Measurements from ENCODE around the gene TBC1D3G. TPM values are rescaled to one million over a fixed set of nuclear protein-coding genes. Genes with fewer than 3 reads are reported as not detected.
"Not testable (repeated sequence)": the region's sequence is repeated elsewhere in the genome, so short reads cannot be mapped to it uniquely, and the experiment has no call there.

Gene TBC1D3G
- total RNA-seq, result not detected in 3 replicates

- H3K27me3 Mint-ChIP-seq (ENCODE audit: low read depth); H3K4me1 Mint-ChIP-seq; DNase-seq (ENCODE audit: low spot score in 2 of 2, unreplicated experiment in 2 of 2); H3K9me3 Mint-ChIP-seq; H3K4me3 Mint-ChIP-seq; H3K36me3 Mint-ChIP-seq; H3K27ac Mint-ChIP-seq: not testable (repeated sequence)
Measured at GRCh38 chr17:36323584-36323983, at the start of gene TBC1D3G. TBC1D3G (plus strand) TSS chr17:36323884; CDS start chr17:36325412, 1,528 bp downstream.

GRCh38 chr17:36283256-36283655 lies 40.4 kb upstream of the TBC1D3G start:
- H3K27ac Mint-ChIP-seq; DNase-seq (ENCODE audit: low spot score in 2 of 2, unreplicated experiment in 2 of 2); H3K9me3 Mint-ChIP-seq; H3K4me3 Mint-ChIP-seq; H3K27me3 Mint-ChIP-seq (ENCODE audit: low read depth); H3K4me1 Mint-ChIP-seq; H3K36me3 Mint-ChIP-seq: not testable (repeated sequence)

GRCh38 chr17:36284219-36284618 lies 39.5 kb upstream of the TBC1D3G start:
- not testable (repeated sequence) for H3K4me1 Mint-ChIP-seq; H3K27me3 Mint-ChIP-seq (ENCODE audit: low read depth); DNase-seq (ENCODE audit: low spot score in 2 of 2, unreplicated experiment in 2 of 2); H3K4me3 Mint-ChIP-seq; H3K36me3 Mint-ChIP-seq; H3K27ac Mint-ChIP-seq; H3K9me3 Mint-ChIP-seq

GRCh38 chr17:36289965-36290612 lies 33.6 kb upstream of the TBC1D3G start:
- not testable (repeated sequence) for H3K4me3 Mint-ChIP-seq; H3K4me1 Mint-ChIP-seq; H3K27ac Mint-ChIP-seq; H3K9me3 Mint-ChIP-seq; H3K36me3 Mint-ChIP-seq; DNase-seq (ENCODE audit: low spot score in 2 of 2, unreplicated experiment in 2 of 2); H3K27me3 Mint-ChIP-seq (ENCODE audit: low read depth)

GRCh38 chr17:36295161-36295560 lies 28.5 kb upstream of the TBC1D3G start:
- H3K27me3 Mint-ChIP-seq (ENCODE audit: low read depth); H3K4me1 Mint-ChIP-seq; DNase-seq (ENCODE audit: low spot score in 2 of 2, unreplicated experiment in 2 of 2); H3K27ac Mint-ChIP-seq; H3K9me3 Mint-ChIP-seq; H3K4me3 Mint-ChIP-seq; H3K36me3 Mint-ChIP-seq: not testable (repeated sequence)

GRCh38 chr17:36315736-36316135 lies 7.9 kb upstream of the TBC1D3G start:
- H3K27me3 Mint-ChIP-seq (ENCODE audit: low read depth); DNase-seq (ENCODE audit: low spot score in 2 of 2, unreplicated experiment in 2 of 2); H3K4me3 Mint-ChIP-seq: not testable (repeated sequence)

GRCh38 chr17:36362496-36362895 lies 38.8 kb downstream of the TBC1D3G start:
- not testable (repeated sequence) for H3K9me3 Mint-ChIP-seq; DNase-seq (ENCODE audit: low spot score in 2 of 2, unreplicated experiment in 2 of 2); H3K4me3 Mint-ChIP-seq; H3K36me3 Mint-ChIP-seq; H3K27me3 Mint-ChIP-seq (ENCODE audit: low read depth); H3K27ac Mint-ChIP-seq; H3K4me1 Mint-ChIP-seq

More at GRCh38 chr17:36315736-36316135, 7.9 kb upstream of the TBC1D3G start:
- H3K36me3 Mint-ChIP-seq, H3K9me3 Mint-ChIP-seq, H3K27ac Mint-ChIP-seq, H3K4me1 Mint-ChIP-seq: not testable (repeated sequence)

- not testable (repeated sequence) for H3K9me3 Mint-ChIP-seq; H3K36me3 Mint-ChIP-seq; DNase-seq (ENCODE audit: low spot score in 2 of 2, unreplicated experiment in 2 of 2); H3K4me1 Mint-ChIP-seq; H3K4me3 Mint-ChIP-seq; H3K27me3 Mint-ChIP-seq (ENCODE audit: low read depth); H3K27ac Mint-ChIP-seq
Measured at GRCh38 chr17:36375938-36376337, 52.3 kb downstream of the TBC1D3G start.

Other genes starting within 250 kb of the TBC1D3G start
- gene CCL3, start 233.7 kb upstream of the TBC1D3G start, total RNA-seq, result not detected in 3 replicates
- not detected in 3 replicates for gene CCL4, start 220.1 kb upstream of the TBC1D3G start, total RNA-seq
- 27.9 to 28.4 TPM (median 28.2 TPM) in 3 replicates for gene TBC1D3B, start 147.2 kb upstream of the TBC1D3G start, total RNA-seq
- not detected in 3 replicates for gene CCL3L1, start 127.1 kb upstream of the TBC1D3G start, total RNA-seq
- not detected in 3 replicates for gene CCL4L2, start 112.8 kb upstream of the TBC1D3G start, total RNA-seq
- gene TBC1D3I, start 59.3 kb upstream of the TBC1D3G start, total RNA-seq, result 0.60 to 1.3 TPM (median 0.80 TPM) in 3 replicates
- gene TBC1D3H, start 64.6 kb downstream of the TBC1D3G start, total RNA-seq, result not detected in 3 replicates
- 34.8 to 37.2 TPM (median 35.6 TPM) in 3 replicates for gene ZNHIT3, start 162.8 kb downstream of the TBC1D3G start, total RNA-seq
- 77.3 to 82.8 TPM (median 82.4 TPM) in 3 replicates for gene MYO19, start 211.0 kb downstream of the TBC1D3G start, total RNA-seq
- gene PIGW, start 211.1 kb downstream of the TBC1D3G start, total RNA-seq, result 8.8 to 10.0 TPM (median 9.3 TPM) in 3 replicates
- 67.5 to 71.2 TPM (median 69.8 TPM) in 3 replicates for gene GGNBP2, start 221.0 kb downstream of the TBC1D3G start, total RNA-seq